KMS-11 (cell line): ENCODE measurements around the gene MYADM.

Source experiments
- H2AFZ ChIP-seq: fragments of 200-600 bp; sonication (generic); 2 replicates; pipeline ENCODE4 v1.6.1; 2016; ENCODE audit warnings: antibody characterized with exemption, mixed run types, low read depth
- H3K27ac ChIP-seq: fragments of 200-600 bp; sonication (generic); 2 replicates; pipeline ENCODE4 v1.6.1; 2016; ENCODE audit warnings: mild to moderate bottlenecking, mixed run types
- H3K27me3 ChIP-seq: fragments of 200-600 bp; sonication (generic); 2 replicates; pipeline ENCODE4 v1.6.1; 2017; ENCODE audit warnings: mild to moderate bottlenecking, low read depth, mixed run types, moderate library complexity; ENCODE audit not compliant: insufficient read depth
- H3K36me3 ChIP-seq: fragments of 200-600 bp; sonication (generic); 2 replicates; pipeline ENCODE4 v1.6.1; 2017; ENCODE audit warnings: mild to moderate bottlenecking, mixed run types; ENCODE audit not compliant: insufficient read depth
- H3K4me1 ChIP-seq: fragments of 200-600 bp; sonication (generic); 2 replicates; pipeline ENCODE4 v1.6.1; 2016; ENCODE audit warnings: mild to moderate bottlenecking, low read depth, mixed run types; ENCODE audit not compliant: poor library complexity, severe bottlenecking
- H3K4me2 ChIP-seq: fragments of 200-600 bp; sonication (generic); 2 replicates; pipeline ENCODE4 v1.7.0; 2016; ENCODE audit warnings: mild to moderate bottlenecking, mixed run types
- H3K4me3 ChIP-seq: fragments of 200-600 bp; sonication (generic); IDR thresholded peaks from 2 replicates; pipeline ENCODE4 v1.6.1; 2017; ENCODE audit warnings: low read depth, low read length, mixed read lengths; ENCODE audit not compliant: insufficient read depth
- H3K79me2 ChIP-seq: fragments of 200-600 bp; sonication (generic); 2 replicates; pipeline ENCODE4 v1.6.1; 2016; ENCODE audit warnings: low read depth, mixed run types; ENCODE audit not compliant: insufficient read depth
- H3K9ac ChIP-seq: fragments of 200-600 bp; sonication (generic); 2 replicates; pipeline ENCODE4 v1.6.1; 2016; ENCODE audit warnings: mild to moderate bottlenecking, mixed run types
- H4K20me1 ChIP-seq: fragments of 200-600 bp; sonication (generic); 2 replicates; pipeline ENCODE4 v1.6.1; 2016; ENCODE audit warnings: mild to moderate bottlenecking, mixed run types; ENCODE audit not compliant: insufficient read depth
- CTCF ChIP-seq: fragments of 200-600 bp; sonication (generic); conservative IDR thresholded peaks from 2 replicates; pipeline ENCODE4 v1.6.1; 2017; ENCODE audit warnings: low read depth, mild to moderate bottlenecking, antibody characterized with exemption, low read length, moderate library complexity, mixed read lengths

The MYADM gene

DNA sequence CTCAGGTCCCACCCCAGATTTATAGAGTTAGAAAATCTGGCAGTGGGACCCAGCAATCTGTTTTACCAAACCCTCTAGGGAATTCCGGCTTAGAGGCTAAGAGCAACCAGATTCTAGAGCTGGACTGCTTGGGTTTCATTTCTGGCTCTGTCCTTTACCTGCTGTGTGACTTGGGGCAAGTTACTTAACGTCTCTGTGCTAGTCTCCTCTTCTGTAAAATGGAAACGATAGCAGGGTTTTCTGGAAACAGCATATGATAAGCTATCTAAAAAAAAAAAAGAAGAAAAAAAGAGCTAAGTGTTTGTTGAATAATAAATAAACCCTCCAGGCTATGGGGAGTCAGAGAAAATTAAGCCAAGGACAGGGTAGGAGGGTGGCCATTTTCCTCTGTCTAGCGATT is 29.8 kb downstream of the MYADM start:
- no peaks in the 10 kb centered on the region for H3K36me3 ChIP-seq
- no peaks in the 10 kb centered on the region; the same call in 1 of the 2 replicates for H3K27me3 ChIP-seq
- H3K4me1 ChIP-seq = no peaks in the 10 kb centered on the region
- no peaks in the 10 kb centered on the region for H3K79me2 ChIP-seq
- H3K4me2 ChIP-seq = no peak overlapping the region
- H4K20me1 ChIP-seq = no peaks in the 10 kb centered on the region
- H2AFZ ChIP-seq = no peak overlapping the region
- H3K9ac ChIP-seq = no peak overlapping the region
- TF ChIP-seq CTCF = no peak
- no peak overlapping the region for H3K27ac ChIP-seq
- H3K4me3 ChIP-seq = no peak overlapping the region

- Histone ChIP-seq H3K9ac (no peak overlapping the region), H3K79me2 (no peaks in the 10 kb centered on the region), H3K4me2 (no peak overlapping the region), H3K4me3 (no peak overlapping the region), H3K27ac (no peak overlapping the region), H3K27me3 (no peaks in the 10 kb centered on the region; the same call in 1 of the 2 replicates), H4K20me1 (no peaks in the 10 kb centered on the region), H2AFZ (no peak overlapping the region), H3K36me3 (no peaks in the 10 kb centered on the region), H3K4me1 (no peaks in the 10 kb centered on the region)
- TF ChIP-seq CTCF = no peak
Measured at GRCh38 chr19:53898166-53898565, 30.5 kb downstream of the MYADM start.

GRCh38 chr19:53898636-53899341 is 31.1 kb downstream of the MYADM start:
- Histone ChIP-seq H3K4me1 (no peaks in the 10 kb centered on the region), H3K4me3 (no peak overlapping the region), H3K27me3 (no peaks in the 10 kb centered on the region), H3K27ac (no peak overlapping the region), H3K9ac (no peak overlapping the region), H4K20me1 (no peaks in the 10 kb centered on the region), H3K36me3 (no peaks in the 10 kb centered on the region), H3K4me2 (no peak overlapping the region), H2AFZ (no peak overlapping the region), H3K79me2 (no peaks in the 10 kb centered on the region)
- no peak for TF ChIP-seq CTCF

DNA sequence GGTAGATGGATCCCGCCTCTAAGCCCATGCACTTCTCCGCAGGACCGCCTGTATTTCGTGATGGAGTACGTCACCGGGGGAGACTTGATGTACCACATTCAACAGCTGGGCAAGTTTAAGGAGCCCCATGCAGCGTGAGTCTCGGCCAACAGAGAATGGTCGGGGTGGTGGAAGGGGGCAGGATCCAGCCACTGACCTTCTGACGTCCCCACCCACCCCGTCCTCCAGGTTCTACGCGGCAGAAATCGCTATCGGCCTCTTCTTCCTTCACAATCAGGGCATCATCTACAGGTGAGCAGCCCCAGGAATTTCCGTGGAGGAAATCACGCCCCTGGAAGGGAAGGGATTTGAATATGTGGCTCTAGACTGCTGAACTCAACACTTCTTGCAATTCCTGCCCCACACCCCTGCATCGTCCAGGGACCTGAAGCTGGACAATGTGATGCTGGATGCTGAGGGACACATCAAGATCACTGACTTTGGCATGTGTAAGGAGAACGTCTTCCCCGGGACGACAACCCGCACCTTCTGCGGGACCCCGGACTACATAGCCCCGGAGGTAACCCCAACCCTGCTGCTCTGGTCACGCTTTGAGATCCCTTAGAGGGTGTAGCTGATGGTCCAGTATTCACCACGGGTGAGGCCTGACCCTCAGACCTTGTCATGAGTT is 32.6 kb downstream of the MYADM start:
- no peak overlapping the region for H2AFZ ChIP-seq
- no peak overlapping the region for H3K9ac ChIP-seq
- no peak for TF ChIP-seq CTCF
- no peaks in the 10 kb centered on the region for H3K79me2 ChIP-seq
- H3K27me3 ChIP-seq = no peaks in the 10 kb centered on the region
- no peaks in the 10 kb centered on the region for H3K4me1 ChIP-seq
- no peak overlapping the region for H3K4me2 ChIP-seq
- H3K36me3 ChIP-seq = no peaks in the 10 kb centered on the region
- H4K20me1 ChIP-seq = no peaks in the 10 kb centered on the region
- no peak overlapping the region for H3K4me3 ChIP-seq
- no peak overlapping the region for H3K27ac ChIP-seq
